SU-DHL-6 (cell line): ENCODE data around the gene DTNA.

Experiments used
- EZH2phosphoT487 ChIP-seq: fragments of 200-600 bp; sonication (generic), shearing (Covaris generic); conservative IDR thresholded peaks from 2 replicates; pipeline ENCODE4 v1.6.1; 2018; ENCODE audit warnings: mild to moderate bottlenecking, antibody characterized with exemption, low read length, moderate library complexity, mixed read lengths
- TF ChIP-seq, protein P1 (sequence below): fragments of 200-600 bp; sonication (generic); IDR thresholded peaks from one replicate; pipeline ENCODE4 v1.5.1; 2017; ENCODE audit warnings: antibody characterized with exemption, mild to moderate bottlenecking, low read length, moderate library complexity; ENCODE audit not compliant: insufficient read depth, poor library complexity, severe bottlenecking

DNA sequence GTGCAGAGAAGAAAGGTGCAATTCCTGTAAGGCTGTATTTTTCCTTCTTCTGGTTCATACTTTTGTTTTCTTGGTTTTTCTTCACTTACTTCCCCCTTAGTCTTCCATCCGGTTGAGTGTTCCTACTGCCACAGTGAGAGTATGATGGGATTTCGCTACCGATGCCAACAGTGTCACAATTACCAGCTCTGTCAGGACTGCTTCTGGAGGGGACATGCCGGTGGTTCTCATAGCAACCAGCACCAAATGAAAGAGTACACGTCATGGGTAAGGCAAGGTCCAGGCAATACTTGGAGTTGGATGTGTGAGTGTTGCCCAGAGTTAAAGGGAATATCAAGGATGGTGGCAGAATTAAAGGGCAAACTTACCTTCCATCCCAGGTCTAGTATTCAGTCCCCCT lies 108.0 kb downstream of the DTNA start:
- TF ChIP-seq, protein P1, sequence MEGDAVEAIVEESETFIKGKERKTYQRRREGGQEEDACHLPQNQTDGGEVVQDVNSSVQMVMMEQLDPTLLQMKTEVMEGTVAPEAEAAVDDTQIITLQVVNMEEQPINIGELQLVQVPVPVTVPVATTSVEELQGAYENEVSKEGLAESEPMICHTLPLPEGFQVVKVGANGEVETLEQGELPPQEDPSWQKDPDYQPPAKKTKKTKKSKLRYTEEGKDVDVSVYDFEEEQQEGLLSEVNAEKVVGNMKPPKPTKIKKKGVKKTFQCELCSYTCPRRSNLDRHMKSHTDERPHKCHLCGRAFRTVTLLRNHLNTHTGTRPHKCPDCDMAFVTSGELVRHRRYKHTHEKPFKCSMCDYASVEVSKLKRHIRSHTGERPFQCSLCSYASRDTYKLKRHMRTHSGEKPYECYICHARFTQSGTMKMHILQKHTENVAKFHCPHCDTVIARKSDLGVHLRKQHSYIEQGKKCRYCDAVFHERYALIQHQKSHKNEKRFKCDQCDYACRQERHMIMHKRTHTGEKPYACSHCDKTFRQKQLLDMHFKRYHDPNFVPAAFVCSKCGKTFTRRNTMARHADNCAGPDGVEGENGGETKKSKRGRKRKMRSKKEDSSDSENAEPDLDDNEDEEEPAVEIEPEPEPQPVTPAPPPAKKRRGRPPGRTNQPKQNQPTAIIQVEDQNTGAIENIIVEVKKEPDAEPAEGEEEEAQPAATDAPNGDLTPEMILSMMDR = no peak
- no peak for TF ChIP-seq EZH2phosphoT487
